GM21717 (cell line): ENCODE data around the gene EIF4G3.
"Not testable (repeated sequence)": the region's sequence is repeated elsewhere in the genome, so short reads cannot be mapped to it uniquely, and the experiment has no call there.

Experiments used
- ATAC-seq: cut with Tn5 transposase; IDR thresholded peaks from one replicate; pipeline ENCODE4 v1.9.1; 2021; ENCODE audit warnings: mild to moderate bottlenecking, moderate library complexity; ENCODE audit not compliant: unreplicated experiment

The EIF4G3 gene

DNA sequence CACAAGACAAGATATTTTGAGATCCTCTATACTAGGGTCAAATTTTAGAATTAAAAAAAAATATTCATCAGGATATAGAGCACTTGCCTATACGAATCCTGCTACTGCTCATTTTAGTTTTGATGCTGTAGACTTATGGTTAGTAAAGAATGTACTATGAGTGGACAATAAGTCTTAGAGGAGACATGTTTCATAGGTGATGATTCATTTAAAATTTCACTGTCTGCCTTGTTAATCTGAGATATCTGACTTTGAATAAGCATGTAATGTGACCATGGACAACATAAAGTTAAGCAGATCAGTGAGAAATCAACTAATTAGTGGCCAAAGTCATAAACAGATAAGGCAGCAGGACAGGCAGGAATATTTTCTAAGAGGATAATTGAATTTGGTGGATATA lies 282.8 kb downstream of the EIF4G3 start:
- ATAC-seq, result no peak

DNA sequence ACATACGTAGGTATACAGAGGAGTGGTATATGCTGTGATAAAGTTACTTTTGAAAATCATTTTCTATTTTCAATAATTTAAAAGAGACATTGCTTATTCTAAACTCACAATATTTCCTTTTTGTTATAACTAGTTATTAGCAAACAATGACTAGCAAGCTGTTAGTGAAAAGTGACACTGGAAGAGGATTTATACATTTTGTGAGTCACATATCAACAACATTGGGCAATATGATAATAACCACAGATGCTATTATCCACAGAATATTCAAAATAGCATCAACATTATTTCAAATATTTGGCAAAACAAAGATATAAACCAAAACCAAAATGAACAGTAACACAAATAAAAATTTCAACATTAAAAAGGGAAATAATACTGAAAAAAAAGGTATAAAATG lies 285.6 kb downstream of the EIF4G3 start:
- no peak for ATAC-seq

DNA sequence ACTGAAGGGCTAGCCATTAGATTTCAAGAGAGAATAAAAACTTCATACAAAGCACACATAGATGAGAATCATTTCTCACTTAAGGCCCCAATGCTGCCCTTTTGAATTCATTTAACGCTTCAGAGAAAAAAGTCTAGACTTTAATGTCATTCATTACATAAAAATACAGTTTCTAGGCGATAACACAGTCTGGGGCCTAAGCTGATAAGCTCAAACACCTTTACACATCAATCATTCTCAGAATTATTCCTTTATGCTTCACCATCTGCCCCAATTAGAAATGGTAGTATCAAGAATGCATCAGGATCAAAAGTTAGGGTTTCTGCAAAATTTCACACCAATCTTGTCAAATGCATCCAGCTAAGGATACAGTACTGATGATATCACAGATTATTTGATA lies 289.5 kb downstream of the EIF4G3 start:
- ATAC-seq, result no peak

DNA sequence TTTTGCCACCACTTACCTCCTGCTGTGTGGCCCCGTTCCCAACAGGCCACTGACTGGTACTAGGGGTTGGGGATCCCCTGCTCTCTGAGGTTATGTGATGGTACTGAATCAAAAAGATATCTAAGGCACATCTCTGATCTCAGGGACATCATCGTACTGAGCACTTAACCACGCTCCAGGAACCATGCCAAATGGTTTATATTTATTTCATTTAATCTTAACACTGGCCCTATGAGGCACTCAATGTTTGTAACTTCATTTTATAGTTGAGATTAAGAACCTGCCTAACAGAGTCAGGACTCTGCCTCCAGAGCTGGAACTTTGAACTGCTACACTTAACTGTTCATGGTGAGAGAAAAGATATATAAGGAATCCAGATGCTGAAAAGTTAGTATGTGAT lies 291.6 kb downstream of the EIF4G3 start:
- no peak for ATAC-seq

DNA sequence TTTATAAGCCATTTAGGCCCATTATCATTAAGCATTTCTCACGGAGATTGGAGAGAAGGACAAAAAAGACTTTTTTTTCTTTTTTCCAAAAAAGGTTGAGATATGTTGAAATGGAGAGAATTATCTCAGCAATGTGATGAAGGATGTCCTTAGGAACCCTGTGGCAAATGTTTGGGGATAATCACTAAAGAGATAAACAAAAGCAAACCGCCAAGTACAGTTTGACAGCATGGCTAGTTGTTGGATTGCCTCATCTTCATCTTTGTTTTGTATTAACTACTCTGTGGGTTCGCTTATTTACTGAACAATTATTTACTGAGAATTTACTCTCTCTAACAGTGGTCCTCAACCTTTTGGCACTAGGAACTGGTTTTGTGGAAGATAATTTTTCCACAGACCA lies 292.2 kb downstream of the EIF4G3 start:
- ATAC-seq, result no peak

DNA sequence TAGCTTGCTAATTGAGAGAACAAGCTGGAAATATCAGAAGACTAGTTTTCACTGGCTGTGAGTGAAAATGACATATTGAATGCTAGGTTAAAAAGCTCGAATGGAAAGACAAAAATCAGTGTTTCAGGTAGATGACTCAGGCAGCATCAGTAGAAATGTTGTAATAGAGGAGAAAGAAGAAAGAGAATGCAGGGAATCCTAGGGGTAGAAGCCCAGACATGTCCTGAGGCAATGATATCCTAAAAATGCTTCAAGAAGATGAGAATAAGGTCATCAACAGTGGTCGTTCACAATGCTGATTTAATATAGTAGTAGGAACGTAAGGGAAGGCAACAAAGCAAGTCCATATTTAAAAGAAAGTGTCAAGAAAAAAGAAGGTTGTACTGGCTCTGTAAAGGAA lies 292.9 kb downstream of the EIF4G3 start:
- no peak for ATAC-seq

DNA sequence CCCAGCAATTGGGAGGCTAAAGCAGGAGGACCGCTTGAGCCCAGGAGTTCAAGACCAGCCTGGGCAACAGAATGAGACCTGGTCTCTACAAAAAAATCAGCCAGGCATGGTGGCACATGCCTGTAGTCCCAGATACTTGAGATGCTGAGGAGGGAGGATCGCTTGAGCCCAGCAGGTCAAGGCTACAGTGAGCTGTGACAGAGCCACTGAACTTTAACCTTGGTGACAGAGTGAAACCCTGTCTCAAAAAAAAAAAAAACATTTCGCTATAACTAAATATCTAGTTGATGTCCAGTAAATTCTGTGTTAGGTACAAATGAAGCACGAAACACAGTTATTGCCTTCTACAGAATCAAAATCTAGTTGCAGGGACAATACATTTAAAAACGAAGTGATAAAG lies 293.9 kb downstream of the EIF4G3 start:
- ATAC-seq, result no peak

DNA sequence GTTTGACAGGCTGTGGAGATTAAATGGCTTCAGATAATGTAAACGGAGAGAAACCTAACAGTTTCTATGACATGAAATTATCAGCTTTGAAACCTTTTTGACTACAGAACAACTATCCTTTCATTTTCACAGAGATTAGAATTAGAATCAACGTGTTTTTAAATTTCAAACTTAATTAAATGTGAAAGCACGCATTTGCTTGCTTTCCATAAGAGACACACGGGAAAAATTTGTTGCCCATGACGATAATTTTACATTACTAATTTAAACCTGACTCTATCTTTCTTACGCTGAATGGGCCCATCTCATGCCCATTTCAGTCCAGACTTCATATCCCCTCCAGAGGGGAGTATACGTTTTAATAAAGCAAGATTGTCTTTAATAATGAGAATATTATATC lies 297.9 kb downstream of the EIF4G3 start:
- ATAC-seq, result no peak

DNA sequence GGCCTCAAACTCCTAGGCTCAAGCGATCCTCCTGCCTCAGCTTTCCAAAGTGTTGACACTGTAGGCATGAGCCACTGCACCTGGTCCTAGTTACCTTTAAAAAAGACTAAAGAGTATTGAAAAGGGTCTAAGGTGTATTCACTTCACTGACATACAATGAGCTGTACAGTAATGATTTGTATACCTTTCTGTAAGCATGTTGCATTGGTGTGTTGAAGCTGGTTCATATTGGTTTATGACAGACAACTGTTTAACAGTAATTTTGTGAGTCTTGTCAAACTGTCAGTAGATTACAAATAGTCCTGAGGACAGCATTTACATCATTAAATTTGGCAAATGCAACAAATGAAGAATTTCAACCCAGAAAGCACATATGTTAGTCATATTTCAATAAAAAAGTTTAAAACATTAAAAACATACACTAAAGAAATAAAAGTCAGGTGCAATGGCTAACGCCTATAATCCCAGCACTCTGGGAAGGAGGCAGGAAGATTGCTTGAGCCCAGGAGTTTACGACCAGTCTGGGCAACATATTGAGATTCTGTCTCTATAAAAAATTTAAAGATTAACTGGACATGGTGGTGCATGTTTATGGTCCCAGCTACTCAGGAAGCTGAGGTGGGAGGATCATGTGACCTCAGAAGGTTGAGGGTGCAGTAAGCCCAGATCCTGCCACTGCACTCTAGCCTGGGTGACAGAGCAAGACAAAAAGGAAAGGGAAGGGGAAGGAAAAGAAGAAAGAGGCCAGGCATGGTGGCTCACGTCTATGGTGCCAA lies 301.3 kb downstream of the EIF4G3 start:
- ATAC-seq, result no peak

DNA sequence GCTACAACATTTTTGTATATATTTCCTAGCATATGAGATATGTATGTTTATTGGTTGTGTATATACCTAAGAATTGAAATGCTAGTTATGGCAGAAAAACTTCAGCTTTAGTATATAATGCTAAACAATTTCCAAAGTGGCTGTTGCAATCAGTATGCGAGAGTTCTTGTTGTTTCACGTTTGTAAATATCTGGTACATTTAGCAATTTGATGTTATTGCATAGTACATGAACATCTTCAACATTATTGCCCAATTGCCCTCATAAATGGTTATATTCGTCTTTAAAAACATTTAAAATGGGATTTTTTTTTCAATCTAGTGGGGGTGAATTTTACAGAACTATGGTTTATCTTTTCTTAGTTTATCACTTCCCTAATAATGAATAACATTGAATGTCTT lies 303.4 kb downstream of the EIF4G3 start:
- ATAC-seq, result no peak

DNA sequence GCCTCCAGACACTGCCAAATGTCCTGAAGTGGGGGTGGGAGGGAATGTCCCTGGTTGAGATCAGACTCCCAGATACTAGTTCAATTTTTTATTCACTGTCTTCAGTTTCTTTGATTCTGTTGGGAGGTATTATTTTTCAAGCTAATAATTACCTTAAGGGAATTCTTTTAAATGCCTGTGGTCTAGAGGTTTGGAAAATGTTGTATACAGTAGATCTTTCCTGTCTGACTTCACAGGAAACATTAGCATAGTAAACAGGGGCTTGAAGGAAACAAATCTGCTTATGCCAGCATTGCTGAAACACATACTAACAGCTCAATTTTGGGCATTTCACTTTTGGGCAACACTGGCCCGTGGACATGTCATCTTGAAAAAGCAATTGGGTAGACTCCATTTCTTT lies 305.3 kb downstream of the EIF4G3 start:
- no peak for ATAC-seq

DNA sequence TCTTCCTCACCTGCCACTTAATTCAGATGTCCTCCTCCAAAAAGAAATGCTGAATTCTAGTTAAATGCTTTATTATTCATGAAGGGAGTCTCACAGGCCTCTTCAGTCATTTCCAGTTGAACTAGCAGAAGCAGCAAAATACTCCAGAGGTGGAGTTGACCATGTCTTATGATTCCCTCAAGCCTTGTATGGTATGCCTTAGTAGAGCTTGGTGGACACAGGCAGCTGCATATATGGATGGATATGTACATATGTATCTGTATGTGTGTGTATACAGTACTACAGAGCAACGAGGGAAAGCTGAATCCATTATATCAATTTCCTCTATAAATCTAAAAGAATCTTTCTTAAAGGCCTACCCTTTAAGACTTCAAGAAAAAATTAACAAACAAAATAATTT lies 306.0 kb downstream of the EIF4G3 start:
- ATAC-seq, result no peak

DNA sequence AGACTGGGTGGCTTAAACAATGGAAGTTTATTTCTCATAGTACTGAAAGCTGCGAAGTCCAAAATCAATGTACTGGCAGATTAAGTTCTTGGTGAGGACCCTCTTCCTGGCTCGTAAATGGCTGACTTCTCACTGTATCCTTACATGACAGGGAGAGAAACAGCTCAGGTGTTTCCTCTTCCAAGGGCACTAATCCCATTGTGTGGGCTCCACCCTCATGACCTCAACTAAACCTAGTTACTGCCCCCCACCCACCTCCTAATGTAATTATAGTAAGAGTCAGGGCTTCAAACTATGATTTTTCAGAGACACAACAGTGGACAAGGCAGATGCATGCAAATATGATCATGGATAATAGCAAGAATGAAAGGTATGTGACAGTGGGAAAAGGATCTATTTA lies 308.4 kb downstream of the EIF4G3 start:
- no peak for ATAC-seq

DNA sequence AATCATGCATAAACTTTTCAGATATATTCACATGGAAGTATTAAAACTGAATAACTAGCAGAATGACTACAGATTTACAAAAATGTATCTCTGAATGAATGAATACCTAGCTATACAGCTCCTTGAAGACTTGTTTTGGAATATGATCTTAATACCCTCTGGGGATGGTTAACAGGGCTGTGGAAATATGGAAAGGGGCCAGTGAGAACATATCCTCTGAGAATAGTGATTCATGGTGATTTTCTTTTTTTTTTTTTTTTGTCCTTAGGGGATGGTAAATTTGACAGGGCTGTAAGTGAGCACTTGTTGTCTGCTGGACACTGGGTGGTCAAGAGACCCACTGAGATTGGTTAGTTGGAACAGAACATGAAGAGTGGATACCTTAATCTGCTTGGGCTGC lies 308.9 kb downstream of the EIF4G3 start:
- no peak for ATAC-seq

DNA sequence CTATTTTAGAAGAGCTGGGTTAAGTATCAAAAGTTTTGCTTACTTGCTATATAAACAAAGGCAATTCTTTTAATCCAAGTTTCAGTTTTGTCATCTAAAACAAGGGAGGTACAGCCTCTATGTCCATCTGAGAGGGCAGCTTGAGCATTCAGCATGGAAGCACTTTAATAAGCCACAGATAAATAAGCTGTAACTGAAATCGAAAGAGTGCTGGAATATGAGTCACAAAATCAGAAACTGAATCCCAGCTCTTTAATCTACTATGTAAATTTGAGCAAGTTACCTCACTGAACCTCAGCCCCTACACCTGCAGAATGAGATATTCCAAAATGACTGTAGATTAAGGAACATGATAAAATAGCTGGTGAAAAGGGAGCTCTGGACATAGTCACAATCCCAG lies 309.6 kb downstream of the EIF4G3 start:
- ATAC-seq, result no peak

DNA sequence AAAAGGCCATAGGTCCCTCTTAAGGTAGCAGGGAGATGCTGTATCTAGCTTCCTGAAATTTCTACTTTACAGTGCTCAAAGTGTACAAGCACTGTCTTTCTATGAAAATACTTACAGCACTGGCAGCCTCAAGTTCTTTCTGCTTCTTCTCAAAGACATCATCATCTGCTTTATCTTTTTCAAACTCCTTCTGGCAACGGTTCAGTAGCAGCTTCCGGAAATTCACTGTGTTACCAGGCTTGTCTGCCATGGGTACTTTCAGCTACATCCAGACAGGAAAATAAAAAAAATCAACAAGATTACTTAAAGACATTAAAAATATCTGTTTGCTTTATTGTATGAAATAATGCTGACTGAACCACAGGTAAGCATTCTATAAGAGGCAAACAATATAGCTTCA lies 311.7 kb downstream of the EIF4G3 start:
- no peak for ATAC-seq

DNA sequence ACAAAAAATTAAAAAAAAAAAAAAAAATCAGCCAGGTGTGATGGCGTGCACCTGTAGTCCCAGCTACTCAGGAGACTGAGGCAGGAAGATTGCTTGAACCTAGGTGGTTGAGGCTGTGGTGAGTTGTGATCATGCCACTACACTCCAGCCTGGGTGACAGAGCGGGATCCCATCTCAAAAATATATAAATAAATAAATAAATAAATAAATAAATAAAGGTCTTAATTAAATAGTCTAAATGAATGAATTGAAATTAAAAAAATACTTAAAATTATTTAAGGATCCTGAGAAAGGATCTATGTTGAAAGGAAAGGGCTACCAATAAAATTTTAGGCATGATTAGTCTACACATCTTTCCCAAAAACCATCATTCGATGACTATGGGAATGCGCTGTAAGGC lies 322.2 kb downstream of the EIF4G3 start:
- no peak for ATAC-seq

DNA sequence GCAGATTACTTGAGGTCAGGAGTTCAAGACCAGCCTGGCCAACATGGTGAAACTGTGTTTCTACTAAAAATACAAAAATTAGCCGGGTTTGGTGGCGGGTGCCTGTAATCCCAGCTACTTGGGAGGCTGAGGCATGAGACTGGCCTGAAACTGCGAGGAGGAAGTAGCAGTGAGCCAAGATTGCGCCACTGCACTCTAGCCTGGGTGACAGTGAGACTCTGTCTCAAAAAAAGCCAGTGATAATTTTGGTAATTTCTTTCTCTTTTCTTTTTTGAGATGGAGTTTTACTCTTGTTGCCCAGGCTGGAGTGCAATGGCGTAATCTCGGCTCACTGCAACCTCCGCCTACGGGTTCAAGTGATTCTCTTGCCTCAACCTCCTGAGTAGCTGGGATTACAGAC lies 324.9 kb downstream of the EIF4G3 start:
- not testable (repeated sequence) for ATAC-seq

DNA sequence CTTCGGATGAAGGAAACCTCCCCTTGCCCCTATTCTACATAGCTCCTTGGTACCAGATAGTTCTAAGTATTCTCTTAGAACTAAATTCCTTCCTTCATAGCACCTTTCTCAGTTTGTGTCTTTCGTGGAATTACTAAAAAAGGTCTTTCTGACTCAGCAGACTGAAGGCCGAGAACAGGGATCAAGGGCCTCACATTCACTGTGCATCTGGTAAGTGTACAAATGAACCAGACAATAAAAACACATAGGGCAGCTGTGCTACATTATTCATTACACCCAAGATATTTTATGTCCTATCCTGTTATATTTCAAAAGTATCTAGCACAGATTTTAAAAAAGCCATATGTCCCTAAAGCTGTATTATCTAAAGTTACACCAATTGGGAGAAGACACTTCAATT lies 326.7 kb downstream of the EIF4G3 start:
- no peak for ATAC-seq

DNA sequence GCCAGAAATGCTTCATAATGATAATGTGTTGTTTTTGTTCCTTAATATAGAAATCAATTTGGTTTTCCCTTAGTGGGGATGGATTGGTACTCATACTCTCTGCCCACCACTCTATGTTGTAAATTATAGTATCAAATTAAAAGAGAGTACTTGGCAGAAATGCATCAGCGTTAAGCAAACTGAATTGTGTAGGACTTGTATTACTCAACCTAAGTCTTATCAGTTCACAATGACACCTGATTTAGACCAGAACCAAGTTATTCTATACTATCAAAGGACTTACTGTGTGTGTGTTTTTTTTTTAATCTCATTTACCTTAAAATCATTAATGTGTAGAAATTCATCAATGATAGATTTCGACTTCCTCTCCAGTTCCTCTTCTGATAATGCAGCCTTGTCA lies 327.6 kb downstream of the EIF4G3 start:
- no peak for ATAC-seq

DNA sequence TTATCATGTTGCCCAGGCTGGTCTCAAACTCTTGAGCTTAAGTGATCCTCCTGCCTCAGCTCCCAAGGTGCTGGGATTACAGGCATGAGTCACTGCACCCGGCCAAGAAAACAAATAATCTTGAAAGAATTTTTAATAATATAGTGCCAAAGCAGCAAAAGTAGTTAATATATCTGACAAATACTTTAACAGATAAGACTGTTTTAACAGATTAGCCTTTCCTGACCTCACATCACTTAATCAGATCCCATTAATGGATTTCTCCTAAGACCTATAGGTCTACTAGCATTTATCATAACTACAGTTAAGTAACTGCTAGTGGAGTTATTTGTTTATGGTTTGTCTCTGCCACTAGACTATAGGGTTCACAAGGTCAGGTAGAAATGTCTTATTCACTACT lies 328.5 kb downstream of the EIF4G3 start:
- no peak for ATAC-seq

DNA sequence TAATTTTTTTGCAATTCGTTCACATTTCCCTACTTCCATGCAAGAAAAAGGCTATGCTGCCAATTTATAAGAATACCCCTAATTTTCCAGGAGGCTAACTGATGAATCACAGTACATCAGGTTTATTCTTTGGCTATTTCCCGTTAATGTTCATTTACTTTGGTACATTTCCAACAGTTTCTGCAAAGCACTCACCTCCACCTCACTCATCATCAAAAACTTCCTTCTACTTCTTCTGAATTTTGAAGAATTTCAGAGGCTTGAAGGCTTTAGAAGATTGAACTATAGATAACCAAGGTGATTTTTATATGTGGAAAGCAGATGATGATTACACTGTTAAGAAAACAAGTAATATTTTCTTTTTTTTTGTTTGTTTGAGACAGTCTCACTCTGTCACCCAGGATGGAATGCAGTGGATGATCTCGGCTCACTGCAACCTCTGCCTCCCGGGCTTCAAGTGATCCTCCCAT lies 329.1 kb downstream of the EIF4G3 start:
- no peak for ATAC-seq
